ENCODE results near the gene CD93.

Gene CD93

GRCh38 chr20:23119456-23120216 is 33.5 kb upstream of the CD93 start:
- no peak for DNase-seq

GRCh38 chr20:23118766-23119165 is 32.6 kb upstream of the CD93 start:
- DNase-seq: no peak

GRCh38 chr20:23118144-23118543 is 32.0 kb upstream of the CD93 start:
- no peak for DNase-seq

- DNase-seq: no peak
These were observed 31.6 kb upstream of the CD93 start for GRCh38 chr20:23117738-23118137.

- no peak for DNase-seq
These were observed 30.4 kb upstream of the CD93 start for GRCh38 chr20:23116311-23117089.

- no peak for DNase-seq
These were observed 29.7 kb upstream of the CD93 start for GRCh38 chr20:23115822-23116221.

- DNase-seq: no peak
These were observed 28.4 kb upstream of the CD93 start for GRCh38 chr20:23114448-23115082.

GRCh38 chr20:23114018-23114417 is 27.9 kb upstream of the CD93 start:
- no peak for DNase-seq

GRCh38 chr20:23112595-23112994 is 26.5 kb upstream of the CD93 start:
- DNase-seq: no peak

- DNase-seq: no peak
These were observed 25.8 kb upstream of the CD93 start for GRCh38 chr20:23111944-23112342.

GRCh38 chr20:23111307-23111943 is 25.3 kb upstream of the CD93 start:
- DNase-seq: no peak

- no peak for DNase-seq
These were observed 22.7 kb upstream of the CD93 start for GRCh38 chr20:23108871-23109270.

GRCh38 chr20:23107466-23107865 is 21.3 kb upstream of the CD93 start:
- DNase-seq: no peak

GRCh38 chr20:23106271-23106851 is 20.2 kb upstream of the CD93 start:
- no peak for DNase-seq

- no peak for DNase-seq
These were observed 19.1 kb upstream of the CD93 start for GRCh38 chr20:23105193-23105592.

- no peak for DNase-seq
These were observed 17.3 kb upstream of the CD93 start for GRCh38 chr20:23103284-23104018.

GRCh38 chr20:23101696-23102406 is 15.7 kb upstream of the CD93 start:
- DNase-seq: no peak

GRCh38 chr20:23100720-23101107 is 14.6 kb upstream of the CD93 start:
- no peak for DNase-seq

GRCh38 chr20:23099791-23100719 is 13.9 kb upstream of the CD93 start:
- DNase-seq: no peak
